ENCODE data around the gene KCNMB3.
A peak's percentile ranks its signal among the peaks of the same experiment; 100 is the strongest.
"Not testable (repeated sequence)": the region's sequence is repeated elsewhere in the genome, so short reads cannot be mapped to it uniquely, and the experiment has no call there.

KCNMB3 gene

DNA sequence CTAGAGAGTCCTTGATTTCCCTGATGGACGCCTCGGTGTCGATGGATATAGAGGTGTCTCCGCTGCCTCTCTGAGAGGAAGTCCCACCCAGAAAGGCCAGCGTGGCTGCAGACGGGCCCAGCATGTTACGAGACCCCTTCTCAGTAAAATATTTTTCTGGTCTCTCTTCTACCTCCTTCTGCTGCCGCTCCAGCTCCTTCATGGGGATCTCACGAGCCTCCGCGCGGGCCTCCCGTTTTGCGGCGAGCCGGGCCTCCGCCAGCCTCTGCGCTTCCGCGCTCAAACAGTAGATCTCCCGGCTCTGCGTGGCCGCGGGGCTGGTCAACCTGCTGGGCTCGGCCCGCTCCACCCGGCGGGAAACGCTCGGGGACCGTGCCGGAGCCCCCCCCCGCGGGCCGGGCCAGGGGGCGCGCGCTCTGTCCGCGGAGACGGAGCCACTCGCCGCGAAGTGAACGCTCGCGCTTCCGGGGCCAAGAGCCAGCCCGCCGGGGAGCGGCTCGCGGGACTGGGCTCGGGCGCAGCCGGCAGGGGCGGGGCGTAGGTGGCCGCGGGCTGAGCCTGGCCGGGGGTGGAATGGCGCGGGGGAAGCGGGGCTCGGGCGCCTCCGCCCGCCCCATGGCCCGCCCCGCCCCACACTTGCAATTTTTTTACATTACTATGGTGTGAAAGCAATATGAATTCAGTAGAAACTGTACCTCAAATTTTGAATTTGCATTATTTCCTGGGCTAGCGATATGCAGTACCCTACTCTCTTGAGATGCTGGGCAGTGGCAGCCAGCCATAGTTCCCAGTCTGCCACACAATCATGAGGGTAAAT is 10.2 kb upstream of the KCNMB3 start:
- Histone ChIP-seq H3K36me3 (no peaks in the 10 kb centered on the region), H3K9me3 (ENCODE audit: severe bottlenecking) (peaks cover 7% of the 10 kb centered on the region), H3K4me3 (ENCODE audit: low read depth, low read length) (peak overlapping the region; percentile 53), H3K27me3 (ENCODE audit: insufficient read depth, low read depth, severe bottlenecking) (no peaks in the 10 kb centered on the region), H3K27ac (no peak overlapping the region)
- TF ChIP-seq CTCF (IDR thresholded peaks at IDR 0.05; ENCODE audit: low read depth, low read length): no peak
- DNase-seq: peak; percentile 63

- H3K9me3 ChIP-seq (ENCODE audit: severe bottlenecking); H3K4me3 ChIP-seq (ENCODE audit: low read depth, low read length); H3K27ac ChIP-seq; H3K27me3 ChIP-seq (ENCODE audit: insufficient read depth, low read depth, severe bottlenecking); DNase-seq; H3K36me3 ChIP-seq: not testable (repeated sequence)
Observed at GRCh38 chr3:179259959-179260756, 9.2 kb upstream of the KCNMB3 start.

GRCh38 chr3:179258820-179259219 is 7.9 kb upstream of the KCNMB3 start:
- Histone ChIP-seq H3K27ac (no peak overlapping the region), H3K9me3 (ENCODE audit: severe bottlenecking) (peaks cover 7% of the 10 kb centered on the region), H3K36me3 (no peaks in the 10 kb centered on the region), H3K4me3 (ENCODE audit: low read depth, low read length) (no peak overlapping the region), H3K27me3 (ENCODE audit: insufficient read depth, low read depth, severe bottlenecking) (no peaks in the 10 kb centered on the region)
- no peak for TF ChIP-seq CTCF (IDR thresholded peaks at IDR 0.05; ENCODE audit: low read depth, low read length)
- no peak for DNase-seq

DNA sequence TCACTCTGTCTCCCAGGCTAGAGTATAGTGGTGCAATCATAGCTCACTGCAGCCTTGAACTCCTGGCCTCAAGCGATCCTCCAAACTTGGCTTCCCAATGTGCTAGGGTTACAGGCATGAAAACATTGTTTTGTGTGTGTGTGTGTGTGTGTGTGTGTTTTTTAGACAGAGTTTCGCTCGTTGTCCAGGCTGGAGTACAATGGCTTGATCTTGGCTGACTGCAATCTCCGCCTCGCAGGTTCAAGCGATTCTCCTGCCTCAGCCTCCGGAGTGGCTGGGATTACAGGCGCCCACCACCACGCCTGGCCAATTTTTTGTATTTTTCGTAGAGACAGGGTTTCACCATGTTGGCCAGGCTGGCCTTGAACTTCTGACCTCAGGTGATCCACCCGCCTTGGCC is 6.8 kb upstream of the KCNMB3 start:
- H3K4me3 ChIP-seq (ENCODE audit: low read depth, low read length); H3K36me3 ChIP-seq; H3K27ac ChIP-seq; DNase-seq; H3K27me3 ChIP-seq (ENCODE audit: insufficient read depth, low read depth, severe bottlenecking); H3K9me3 ChIP-seq (ENCODE audit: severe bottlenecking): not testable (repeated sequence)

- Histone ChIP-seq H3K36me3 (no peaks in the 10 kb centered on the region), H3K4me3 (ENCODE audit: low read depth, low read length) (no peak overlapping the region), H3K27ac (no peak overlapping the region), H3K27me3 (ENCODE audit: insufficient read depth, low read depth, severe bottlenecking) (no peaks in the 10 kb centered on the region), H3K9me3 (ENCODE audit: severe bottlenecking) (peaks cover 7% of the 10 kb centered on the region)
- DNase-seq: no peak
- TF ChIP-seq CTCF (IDR thresholded peaks at IDR 0.05; ENCODE audit: low read depth, low read length): no peak
Observed at GRCh38 chr3:179256813-179257212, 5.9 kb upstream of the KCNMB3 start.

DNA sequence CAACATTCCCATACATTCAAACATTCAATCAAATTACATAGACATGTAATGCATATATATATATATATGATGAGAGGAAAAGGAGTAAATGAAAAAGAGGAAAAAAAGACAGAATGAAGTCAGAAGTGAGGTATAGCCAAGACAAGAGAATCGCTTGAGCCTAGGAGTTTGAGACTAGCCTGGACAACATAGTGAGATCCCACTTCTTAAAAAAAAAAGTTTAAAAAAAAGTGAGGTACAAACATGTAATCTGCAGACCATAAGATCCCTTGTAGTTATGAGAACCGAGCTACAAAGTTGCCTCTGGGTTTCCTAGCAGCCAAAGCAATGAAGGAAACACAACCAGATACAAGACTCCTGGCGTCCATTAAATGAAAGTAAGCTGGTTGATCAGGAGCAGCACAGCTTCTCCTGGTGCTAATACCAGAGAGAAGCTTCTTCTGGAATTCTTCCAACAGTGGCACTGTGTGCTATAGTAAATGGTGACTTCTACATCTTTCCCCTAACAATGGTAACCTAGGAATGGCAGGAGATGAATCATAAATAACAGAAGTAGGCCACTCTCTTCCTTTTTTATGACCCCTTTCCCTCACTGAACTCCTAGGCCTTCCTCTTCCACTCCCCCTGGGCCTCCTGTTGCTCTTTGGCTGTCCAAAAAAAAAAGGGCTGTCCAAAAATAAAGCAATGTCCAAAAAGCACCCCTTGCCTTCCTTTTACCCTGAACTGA is 3.5 kb downstream of the KCNMB3 start:
- H3K4me3 ChIP-seq (ENCODE audit: low read depth, low read length): no peak overlapping the region
- no peaks in the 10 kb centered on the region for H3K36me3 ChIP-seq
- H3K27ac ChIP-seq: no peak overlapping the region
- TF ChIP-seq CTCF (IDR thresholded peaks at IDR 0.05; ENCODE audit: low read depth, low read length): no peak
- H3K9me3 ChIP-seq (ENCODE audit: severe bottlenecking): no peaks in the 10 kb centered on the region
- H3K27me3 ChIP-seq (ENCODE audit: insufficient read depth, low read depth, severe bottlenecking): no peaks in the 10 kb centered on the region
- DNase-seq: no peak
